Renal cortex interstitium (tissue), 15 donors: ENCODE data around the gene EN2. TPM values are rescaled to one million over a fixed set of nuclear protein-coding genes. Genes with fewer than 3 reads are reported as not detected.

ENCODE experiments used
- DNase-seq, 11 donors: peaks; one replicate each; pipeline ENCODE4 v3.0.0-alpha.2; 2013; ENCODE audit warnings: low read depth in 9 of 11, low spot score in 4 of 11; ENCODE audit errors: extremely low read depth in 1 of 11
- long read RNA-seq, 16 experiments: transcript quantifications; one replicate each; lab custom pipeline, GENCODE V29; 2026
- polyA plus RNA-seq, 3 donors: library from polyadenylated mRNA; unstranded; fragments of 120-200 nt; gene quantifications; one replicate each; pipeline ENCODE4 v1.2.1, GENCODE V29; 2013; ENCODE audit not compliant: insufficient read length in 3 of 3

Gene EN2
- under 1 TPM; 0.10 to 0.42 (median 0.18) TPM for polyA plus RNA-seq
- long read RNA-seq, donor 1: 0 reads
- long read RNA-seq, donor 2, partial matches to known transcripts: 0 of 1 reads
- long read RNA-seq, donor 2, other reads (novel, unspliced or antisense): 0 of 1 reads
- long read RNA-seq, donor 3: 0 reads
- long read RNA-seq, donor 4: 0 reads
- long read RNA-seq, donor 5: 0 reads
- long read RNA-seq, donor 6: 0 reads
- long read RNA-seq, donor 7: 0 reads
- long read RNA-seq, donor 8: 0 reads
- long read RNA-seq, donor 9: 0 reads
- long read RNA-seq, donor 10: 0 reads
- long read RNA-seq, donor 11: 0 reads
- long read RNA-seq, donor 12: 0 reads
- long read RNA-seq, donor 13: 0 reads
- long read RNA-seq, donor 14: 0 reads
- long read RNA-seq, donor 15: 0 reads
- long read RNA-seq, donor 16: 0 reads

DNA sequence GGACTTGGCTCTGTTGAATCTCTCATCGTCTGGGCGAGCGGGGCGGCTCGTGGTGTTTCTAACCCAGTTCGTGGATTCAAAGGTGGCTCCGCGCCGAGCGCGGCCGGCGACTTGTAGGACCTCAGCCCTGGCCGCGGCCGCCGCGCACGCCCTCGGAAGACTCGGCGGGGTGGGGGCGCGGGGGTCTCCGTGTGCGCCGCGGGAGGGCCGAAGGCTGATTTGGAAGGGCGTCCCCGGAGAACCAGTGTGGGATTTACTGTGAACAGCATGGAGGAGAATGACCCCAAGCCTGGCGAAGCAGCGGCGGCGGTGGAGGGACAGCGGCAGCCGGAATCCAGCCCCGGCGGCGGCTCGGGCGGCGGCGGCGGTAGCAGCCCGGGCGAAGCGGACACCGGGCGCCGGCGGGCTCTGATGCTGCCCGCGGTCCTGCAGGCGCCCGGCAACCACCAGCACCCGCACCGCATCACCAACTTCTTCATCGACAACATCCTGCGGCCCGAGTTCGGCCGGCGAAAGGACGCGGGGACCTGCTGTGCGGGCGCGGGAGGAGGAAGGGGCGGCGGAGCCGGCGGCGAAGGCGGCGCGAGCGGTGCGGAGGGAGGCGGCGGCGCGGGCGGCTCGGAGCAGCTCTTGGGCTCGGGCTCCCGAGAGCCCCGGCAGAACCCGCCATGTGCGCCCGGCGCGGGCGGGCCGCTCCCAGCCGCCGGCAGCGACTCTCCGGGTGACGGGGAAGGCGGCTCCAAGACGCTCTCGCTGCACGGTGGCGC, at the start of gene EN2:
EN2 (plus strand) TSS at position 19 of the 767 bp plus-strand sequence; CDS start at position 268, 249 bp downstream.
- DNase-seq: no peak

DNA sequence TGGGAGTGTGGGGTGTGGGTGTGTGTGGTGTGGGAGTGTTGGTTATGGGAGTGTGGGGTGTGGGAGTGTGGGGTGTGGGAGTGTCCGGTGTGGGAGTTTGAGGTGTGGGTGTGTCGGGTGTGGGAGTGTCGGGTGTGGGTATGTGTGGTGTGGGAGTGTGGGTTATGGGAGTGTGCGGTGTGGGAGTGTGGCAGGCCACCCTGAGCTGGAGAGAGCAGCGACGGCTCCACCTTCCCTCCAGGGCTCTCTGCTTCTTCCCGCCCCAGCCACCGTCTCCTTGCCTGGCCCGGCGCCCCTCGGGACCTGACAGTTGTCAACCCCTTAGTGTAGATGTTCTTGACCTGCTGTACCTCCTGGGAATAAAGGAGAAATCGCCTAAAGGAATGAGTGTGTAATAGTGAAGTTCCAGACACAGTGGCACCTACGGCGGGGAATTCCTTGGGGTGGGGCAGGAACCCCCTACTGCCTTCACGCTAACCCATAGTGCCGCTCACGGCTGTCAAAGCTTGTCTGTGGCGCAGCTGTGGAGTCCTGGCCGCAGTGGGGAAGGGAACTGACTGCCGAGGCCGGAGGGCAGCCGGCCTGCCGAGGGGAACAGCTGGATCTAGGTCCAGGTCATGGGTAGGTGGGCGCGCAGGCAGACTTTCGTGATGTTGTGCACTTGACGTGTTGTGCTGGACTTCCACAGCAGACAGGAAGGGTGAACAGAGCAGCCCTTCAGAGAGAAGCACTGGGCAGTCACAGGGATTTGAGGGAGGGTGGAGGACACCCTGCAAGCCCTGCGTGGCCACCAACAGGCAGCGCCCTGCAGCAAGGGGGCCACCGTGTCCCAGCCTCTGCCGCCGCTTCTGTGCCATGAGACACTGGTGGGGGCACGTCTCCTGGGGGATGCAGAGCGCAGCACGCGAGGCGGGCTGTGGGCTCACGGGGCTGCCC, 49.0 kb upstream of the EN2 start:
- peak in 1 of 11 donors; percentile 22 for DNase-seq

DNA sequence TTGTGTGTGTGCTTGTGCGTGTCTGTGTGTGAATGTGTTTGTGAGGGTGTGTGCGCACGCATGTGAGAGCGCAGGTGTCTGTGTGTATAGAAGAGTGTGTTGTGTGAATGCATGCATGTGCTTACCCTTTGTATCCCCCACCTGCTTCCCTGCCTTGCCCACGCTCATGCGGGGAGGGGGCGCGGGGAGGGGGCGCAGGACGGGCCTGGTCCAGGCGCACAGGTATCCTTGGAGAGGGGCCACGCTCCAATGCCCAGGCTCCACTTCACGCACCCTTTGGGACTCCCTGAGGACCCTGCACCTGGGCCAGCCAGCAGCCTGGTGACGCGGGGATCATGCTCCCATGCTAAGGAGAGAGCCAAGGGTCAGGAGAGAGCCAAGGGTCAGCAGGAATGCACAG, 47.9 kb upstream of the EN2 start:
- DNase-seq: no peak

DNA sequence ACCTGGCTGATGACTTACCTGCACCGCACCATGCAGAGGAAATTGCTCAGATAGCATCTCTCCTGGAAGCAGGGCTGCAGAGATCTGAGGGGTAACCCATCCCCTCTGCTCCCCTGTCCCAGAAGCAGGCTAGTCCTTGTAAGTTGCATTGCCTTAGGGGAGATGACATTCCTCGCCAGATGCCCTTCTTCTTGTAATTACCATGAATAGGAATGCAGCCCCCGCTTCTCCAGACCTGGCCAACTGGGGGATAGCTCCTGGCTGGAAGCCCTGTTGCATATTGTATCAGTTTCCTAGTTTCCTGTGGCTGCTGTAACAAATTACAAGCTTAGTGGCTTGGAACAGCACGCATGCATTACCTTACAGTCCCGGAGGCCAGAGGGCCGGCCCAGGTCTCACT, 47.5 kb upstream of the EN2 start:
- no peak for DNase-seq

DNA sequence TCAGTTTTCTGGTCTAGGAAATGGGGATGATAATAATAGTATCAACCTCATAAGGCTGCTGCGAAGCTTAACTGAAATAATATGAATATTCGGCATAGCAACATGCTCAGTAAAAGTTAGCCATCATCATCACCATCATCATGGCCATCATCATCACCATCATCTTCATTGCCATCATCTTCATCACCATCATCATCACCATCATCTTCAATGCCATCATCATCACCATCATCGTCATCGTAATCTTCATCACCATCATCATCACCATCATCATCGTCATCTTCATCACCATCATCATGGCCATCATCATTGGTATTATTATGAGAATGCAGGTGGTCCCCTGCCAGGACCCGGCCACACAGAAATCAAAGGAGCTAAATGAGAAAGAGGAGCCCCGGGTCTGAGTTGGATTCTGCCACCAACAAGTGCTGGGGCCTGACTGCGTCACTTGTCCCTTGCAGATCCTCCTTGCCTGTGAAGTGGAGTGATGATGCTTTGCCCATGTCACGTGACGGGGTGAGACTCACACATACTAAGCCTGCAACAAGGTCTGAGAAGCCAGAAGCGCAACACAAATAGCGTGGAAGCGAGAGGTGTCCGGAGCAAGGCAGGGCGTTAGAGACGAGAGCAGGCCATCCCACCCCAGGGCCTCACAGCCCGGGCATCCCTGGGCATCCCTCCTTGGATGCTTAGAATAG, 46.1 kb upstream of the EN2 start:
- no peak for DNase-seq

DNA sequence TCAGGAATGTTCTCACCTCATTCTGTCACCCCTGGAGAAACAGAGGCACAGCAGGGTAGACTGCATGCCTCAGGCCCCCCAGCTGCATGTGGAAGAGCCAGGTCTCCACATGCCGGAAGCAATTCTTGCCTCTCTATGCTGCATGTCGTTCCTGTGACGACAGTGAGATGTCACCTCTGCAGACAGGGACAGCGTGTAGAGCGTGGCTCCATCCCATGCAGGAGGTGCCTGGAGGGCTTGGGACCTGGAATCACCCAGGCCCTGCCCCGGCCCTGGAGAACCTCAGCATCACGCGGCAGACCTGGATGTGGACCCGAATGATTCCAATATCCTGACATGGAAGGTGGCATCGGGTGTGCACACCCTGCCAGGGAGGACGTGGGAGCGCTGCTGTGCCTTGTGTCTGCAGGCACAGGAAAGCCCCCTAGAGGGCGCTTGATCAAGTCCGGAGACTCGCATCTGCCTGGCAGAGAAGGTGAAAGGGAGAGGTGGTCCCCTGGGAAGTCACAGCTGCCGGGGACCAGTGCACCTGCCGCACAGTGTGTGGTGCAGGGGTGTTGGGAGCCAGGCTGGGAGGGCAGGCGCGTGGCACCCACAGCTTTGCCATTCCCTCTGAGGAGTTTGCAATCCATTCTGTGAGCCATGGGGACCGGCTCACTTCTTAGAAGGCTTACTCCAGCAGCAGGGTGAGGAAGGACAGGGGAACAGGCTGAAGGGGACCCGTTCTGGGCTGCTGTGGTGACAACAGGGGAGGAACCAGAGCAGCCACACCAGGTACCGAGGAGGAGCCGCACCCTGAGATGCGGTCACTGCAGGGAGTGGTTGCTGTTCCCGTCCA, 45.3 kb upstream of the EN2 start:
- peak; percentile 17 to 56 (median 40) for DNase-seq

DNA sequence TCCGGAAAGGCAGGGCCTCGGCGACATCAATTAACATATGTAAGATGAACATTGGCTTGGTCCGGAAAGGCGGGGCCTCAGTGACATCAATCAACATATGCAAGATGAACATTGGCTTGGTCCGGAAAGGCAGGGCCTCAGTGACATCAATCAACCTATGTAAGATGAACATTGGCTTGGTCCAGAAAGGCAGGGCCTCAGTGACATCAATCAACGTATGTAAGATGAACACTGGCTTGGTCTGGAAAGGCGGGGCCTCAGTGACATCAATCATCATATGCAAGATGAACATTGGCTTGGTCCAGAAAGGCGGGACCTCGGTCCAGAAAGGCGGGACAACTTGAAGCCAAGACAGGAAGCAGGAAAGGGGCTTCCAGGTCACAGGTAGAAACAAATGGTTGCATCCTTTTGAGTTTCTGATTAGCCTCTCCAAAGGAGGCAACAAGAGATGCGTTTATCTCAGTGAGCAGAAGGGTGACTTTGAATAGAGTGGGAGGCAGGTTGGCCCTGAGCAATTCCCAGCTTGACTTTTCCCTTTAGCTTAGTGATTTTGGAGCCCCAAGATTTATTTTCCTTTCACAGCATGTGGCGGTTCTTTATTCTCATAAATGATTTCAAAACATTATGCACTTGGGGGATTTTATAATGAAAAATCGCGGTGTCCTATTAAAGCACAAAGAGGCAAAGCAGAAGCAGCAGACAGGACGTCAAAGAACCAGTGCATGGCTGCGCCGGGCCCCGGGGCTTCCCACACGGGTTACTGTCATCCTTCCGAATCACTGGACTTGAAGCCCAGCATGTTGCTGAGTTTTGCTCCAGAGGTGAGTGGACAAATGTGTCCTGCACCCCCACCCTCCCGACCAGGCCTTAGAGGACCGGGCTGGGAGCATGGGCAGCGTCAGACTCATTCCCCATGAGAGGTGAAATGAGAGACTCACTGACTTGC, 43.1 kb upstream of the EN2 start:
- no peak for DNase-seq

DNA sequence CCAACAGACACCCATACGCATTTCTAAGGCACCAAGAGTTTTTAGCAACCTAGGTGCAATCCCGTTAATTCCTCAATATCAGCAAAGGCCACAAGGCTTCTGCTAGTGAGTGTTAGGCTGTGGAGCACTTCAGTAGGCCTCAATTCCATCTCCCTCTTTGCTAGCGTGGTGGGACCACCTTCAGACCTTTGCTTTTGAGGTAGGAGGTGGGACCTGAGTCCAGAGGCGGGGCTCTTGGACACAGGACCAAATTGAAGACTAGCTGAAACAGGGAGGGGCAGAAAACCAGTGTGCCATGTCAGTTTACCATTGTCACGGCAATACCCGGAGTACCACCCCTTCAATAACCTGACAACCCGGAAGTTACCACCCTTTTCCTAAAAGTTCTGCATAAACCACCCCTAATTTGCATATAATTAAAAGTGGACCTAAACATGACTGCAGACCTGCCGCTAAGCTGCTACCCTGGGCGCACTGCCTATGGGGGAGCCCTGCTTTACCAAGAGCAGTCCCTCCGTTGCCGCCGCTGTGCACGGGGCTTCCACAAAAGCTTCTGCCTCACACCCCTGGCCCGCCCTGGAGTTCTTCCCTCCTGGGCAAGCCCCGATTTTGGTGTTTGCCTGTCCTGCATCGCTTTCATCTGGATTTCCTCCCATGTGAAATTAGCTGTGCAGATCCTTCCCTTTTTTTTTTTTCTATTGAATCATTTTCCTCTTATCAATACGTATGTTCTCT, 41.1 kb upstream of the EN2 start:
- no peak for DNase-seq

DNA sequence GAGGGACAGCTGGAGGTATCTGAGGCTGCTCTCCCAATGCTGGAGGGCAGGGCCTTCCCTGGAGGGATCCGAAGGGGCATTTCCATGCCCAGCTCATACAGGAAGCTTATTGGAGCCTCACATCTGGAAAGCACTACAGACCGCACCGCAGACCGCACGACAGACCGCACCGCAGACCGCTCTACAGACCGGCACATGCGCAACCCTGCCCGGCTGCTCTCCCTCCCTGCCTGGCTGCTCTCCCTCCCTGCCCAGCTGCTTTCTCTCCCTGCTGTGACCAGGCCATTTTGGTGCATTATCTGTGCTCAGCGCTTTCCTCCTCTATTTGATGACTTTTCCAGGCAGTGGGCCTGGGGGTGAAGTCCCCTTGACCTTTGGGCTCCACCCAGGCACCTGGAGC, 39.6 kb upstream of the EN2 start:
- DNase-seq: no peak

DNA sequence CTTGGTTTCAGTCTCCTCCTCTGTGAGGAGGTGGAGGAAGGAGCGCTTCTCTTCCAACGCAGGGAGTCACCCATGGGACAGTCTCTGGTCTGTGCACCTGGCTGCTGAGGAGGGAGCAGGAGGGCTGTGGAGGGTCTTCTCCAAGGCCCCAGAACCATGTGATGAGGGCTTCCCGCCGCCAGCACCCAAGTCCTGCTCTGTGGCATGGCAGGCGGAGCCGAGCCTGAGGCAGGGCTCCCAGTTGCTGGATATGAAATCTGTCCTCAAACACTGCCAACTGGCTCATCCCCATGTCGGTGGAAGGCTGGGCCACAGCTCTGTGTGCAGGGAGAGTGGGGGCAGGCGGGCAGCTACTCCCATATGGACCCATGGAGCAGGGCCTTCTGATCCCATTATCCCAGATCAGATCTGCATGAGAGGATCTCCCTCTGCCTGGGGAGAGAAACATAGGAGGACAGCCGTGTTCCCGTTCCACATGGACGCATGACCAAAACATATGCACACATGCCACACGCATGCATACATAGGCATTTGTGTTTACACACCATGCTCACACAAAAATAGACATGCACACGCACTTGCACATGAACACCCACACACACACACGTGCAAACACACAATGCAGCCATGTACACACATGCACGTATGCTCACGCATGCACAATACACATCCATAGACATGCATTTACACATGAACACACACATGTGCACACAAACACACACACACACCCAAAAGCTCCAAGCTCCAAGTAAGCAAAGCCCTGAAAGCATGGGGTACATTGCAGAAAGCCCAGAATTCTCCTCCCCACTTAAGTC, 38.8 kb upstream of the EN2 start:
- DNase-seq: no peak

DNA sequence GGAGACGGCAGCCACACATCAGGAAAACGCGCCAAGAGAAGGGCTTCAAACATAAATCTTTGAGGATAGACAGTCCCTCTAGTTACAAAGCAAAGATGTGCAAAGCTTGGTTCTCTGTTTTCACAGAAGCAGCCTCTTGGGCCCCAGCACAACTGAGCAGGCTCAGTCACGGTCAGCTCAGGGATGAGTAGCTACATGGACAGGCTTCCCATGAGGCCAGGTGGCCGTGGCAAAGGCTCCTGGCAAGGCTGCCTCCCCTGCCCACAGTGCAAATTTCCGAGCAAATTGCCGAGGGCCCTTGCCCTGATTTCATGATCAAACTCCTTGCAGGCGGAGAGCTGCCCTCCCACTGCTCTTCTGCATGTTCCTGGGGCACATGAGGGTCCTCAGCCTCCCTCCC, 37.8 kb upstream of the EN2 start:
- no peak for DNase-seq

DNA sequence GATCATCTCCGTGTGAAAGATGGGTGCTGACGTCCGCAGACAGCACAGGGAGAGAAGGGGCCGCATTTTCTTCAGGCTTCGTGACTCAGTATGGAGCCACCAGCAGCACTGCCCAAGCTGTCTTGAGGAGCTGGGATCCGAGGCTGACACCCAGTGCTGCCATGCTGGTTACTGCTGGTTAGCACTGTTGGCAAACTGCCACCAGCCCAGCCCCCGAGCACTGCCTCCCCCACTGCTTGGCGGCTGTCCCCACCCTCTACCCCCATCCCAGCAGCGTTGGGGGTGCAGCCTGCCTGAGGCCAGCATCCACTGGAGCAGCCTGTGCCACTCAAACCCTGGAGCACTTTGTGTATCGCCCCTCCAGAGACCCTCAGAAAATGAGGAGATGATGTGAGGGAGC, 35.8 kb upstream of the EN2 start:
- DNase-seq: no peak

DNA sequence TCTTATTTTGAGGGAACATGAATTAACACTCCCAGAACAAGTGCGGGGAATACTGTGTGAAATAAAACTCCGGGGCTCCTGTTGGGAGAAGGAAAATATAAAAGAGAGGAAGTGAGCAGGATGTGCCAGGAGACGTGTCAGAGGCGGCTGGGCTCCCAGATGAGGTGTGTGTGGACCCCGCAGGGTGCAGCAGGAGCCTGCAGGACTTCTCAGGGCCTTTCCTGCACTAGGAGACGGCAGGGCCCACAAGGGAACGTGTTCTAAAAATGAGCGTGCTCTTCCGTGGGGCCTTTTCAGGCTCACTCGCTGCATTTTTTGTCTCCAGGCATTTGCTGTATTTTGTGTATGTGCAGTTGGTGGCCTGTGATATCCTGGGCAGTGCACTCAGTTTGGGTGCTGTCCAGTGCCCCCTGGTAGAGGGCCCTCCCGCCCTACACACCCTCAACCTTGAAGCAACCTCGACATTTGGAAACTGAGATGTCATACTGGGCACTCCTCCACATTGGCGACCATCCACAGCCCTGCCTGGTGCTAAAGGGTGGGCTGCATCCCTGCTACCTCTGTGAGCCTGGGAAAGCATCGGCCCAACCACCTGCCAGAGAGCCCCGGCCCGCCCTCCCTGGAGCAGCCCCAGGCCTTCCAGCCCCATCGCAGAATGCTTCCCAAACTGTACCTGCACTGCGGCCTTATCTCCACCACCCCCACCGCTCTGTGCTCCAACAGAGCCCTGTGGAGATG, 35.2 kb upstream of the EN2 start:
- no peak for DNase-seq

DNA sequence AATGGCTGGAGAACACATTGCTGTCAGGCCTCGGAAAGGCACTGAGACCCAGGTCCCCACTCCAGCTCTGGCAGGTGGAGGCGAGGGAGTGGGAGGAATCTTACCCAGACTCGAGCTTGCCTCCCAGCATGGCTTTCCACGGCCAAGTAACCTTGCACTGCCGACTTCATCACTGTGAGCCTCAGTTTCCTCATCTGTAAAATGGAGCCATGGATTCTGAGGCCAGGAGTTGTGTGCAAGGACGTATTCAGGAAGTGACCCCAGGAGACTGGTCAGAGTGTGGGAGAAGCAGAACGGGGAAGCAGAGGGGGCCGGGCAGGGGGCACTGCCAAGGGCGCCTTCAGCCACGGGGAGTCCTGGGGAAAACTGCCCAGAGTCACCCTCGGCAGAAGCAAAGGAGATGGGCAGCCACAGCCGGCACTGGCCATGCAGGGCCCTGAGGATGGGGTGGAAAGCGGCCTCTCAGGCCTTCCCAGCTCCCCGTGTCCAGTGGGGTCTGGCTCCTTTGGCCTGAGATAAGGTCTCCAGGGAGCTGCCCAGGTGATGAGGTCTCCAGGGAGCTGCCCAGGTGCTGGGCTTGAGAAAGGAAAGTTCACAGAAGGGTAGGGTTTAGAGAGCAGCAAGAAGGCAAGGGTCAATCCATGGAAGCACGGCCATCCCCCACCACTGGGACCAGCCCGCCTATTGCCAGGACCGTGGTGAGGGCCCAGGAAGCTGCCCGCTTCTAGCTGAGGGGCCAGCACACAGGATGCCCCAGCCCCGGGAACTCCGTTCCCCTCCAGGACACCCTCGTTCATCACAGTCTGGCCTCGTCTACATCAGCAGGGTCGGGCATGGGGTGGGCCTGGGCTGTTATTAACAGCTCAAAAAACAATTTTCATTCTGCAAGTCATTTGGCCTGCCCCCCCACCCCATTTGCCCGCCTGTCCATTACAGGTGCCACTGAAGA, 34.3 kb upstream of the EN2 start:
- DNase-seq: no peak
